Inflammatory macrophage (primary cell): ENCODE data around the gene GAD1.

Source experiments
- DNase-seq, 2 donors: peaks; one replicate each; pipeline ENCODE4 v3.0.0-alpha.2; 2020 to 2022

The GAD1 gene

GRCh38 chr2:170818036-170818751 is 1.5 kb downstream of the GAD1 start:
- no peak for DNase-seq

- no peak for DNase-seq
Measured at GRCh38 chr2:170818752-170819470, 2.2 kb downstream of the GAD1 start.

- DNase-seq = no peak
Measured at GRCh38 chr2:170819680-170820664, 3.3 kb downstream of the GAD1 start.

- no peak for DNase-seq
Measured at GRCh38 chr2:170820757-170821530, 4.3 kb downstream of the GAD1 start.

GRCh38 chr2:170821531-170822289 is 5.0 kb downstream of the GAD1 start:
- no peak for DNase-seq

- DNase-seq = no peak
Measured at GRCh38 chr2:170822290-170823087, 5.8 kb downstream of the GAD1 start.

GRCh38 chr2:170823088-170823897 is 6.6 kb downstream of the GAD1 start:
- DNase-seq = no peak

GRCh38 chr2:170823898-170824215 is 7.2 kb downstream of the GAD1 start:
- DNase-seq = no peak

- DNase-seq = no peak
Measured at GRCh38 chr2:170824526-170825015, 7.9 kb downstream of the GAD1 start.

GRCh38 chr2:170827841-170828532 is 11.3 kb downstream of the GAD1 start:
- DNase-seq = no peak

- DNase-seq = no peak
Measured at GRCh38 chr2:170828533-170828916, 11.8 kb downstream of the GAD1 start.

- no peak for DNase-seq
Measured at GRCh38 chr2:170829036-170829435, 12.3 kb downstream of the GAD1 start.

- DNase-seq = no peak
Measured at GRCh38 chr2:170830166-170830565, 13.5 kb downstream of the GAD1 start.

GRCh38 chr2:170831115-170831514 is 14.4 kb downstream of the GAD1 start:
- DNase-seq = no peak

- DNase-seq = no peak
Measured at GRCh38 chr2:170836027-170836426, 19.3 kb downstream of the GAD1 start.

- DNase-seq = no peak
Measured at GRCh38 chr2:170840717-170841210, 24.1 kb downstream of the GAD1 start.

- no peak for DNase-seq
Measured at GRCh38 chr2:170842785-170843184, 26.1 kb downstream of the GAD1 start.

- no peak for DNase-seq
Measured at GRCh38 chr2:170843656-170844055, 27.0 kb downstream of the GAD1 start.

- DNase-seq = no peak
Measured at GRCh38 chr2:170845343-170845742, 28.7 kb downstream of the GAD1 start.
